ENCODE results near the gene NSDHL. TPM values are rescaled to one million over a fixed set of nuclear protein-coding genes. Genes with fewer than 3 reads are reported as not detected.

NSDHL gene
- total RNA-seq, 4 donors from 2014 or later = 13.2 to 77.2 (median 38.8) TPM

GRCh38 chrX:152899874-152900719 is 69.2 kb downstream of the NSDHL start:
- no peak for TF ChIP-seq POLR2A (IDR thresholded peaks at IDR 0.05)
- TF ChIP-seq, protein P1, sequence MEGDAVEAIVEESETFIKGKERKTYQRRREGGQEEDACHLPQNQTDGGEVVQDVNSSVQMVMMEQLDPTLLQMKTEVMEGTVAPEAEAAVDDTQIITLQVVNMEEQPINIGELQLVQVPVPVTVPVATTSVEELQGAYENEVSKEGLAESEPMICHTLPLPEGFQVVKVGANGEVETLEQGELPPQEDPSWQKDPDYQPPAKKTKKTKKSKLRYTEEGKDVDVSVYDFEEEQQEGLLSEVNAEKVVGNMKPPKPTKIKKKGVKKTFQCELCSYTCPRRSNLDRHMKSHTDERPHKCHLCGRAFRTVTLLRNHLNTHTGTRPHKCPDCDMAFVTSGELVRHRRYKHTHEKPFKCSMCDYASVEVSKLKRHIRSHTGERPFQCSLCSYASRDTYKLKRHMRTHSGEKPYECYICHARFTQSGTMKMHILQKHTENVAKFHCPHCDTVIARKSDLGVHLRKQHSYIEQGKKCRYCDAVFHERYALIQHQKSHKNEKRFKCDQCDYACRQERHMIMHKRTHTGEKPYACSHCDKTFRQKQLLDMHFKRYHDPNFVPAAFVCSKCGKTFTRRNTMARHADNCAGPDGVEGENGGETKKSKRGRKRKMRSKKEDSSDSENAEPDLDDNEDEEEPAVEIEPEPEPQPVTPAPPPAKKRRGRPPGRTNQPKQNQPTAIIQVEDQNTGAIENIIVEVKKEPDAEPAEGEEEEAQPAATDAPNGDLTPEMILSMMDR (IDR thresholded peaks at IDR 0.05) = no peak
- H3K9me3 ChIP-seq = no peaks in the 10 kb centered on the region
- no peaks in the 10 kb centered on the region for H3K36me3 ChIP-seq
- no peak overlapping the region for H3K4me3 ChIP-seq
- no peak for DNase-seq
- no peak overlapping the region for H3K27ac ChIP-seq
- H3K27me3 ChIP-seq = no peaks in the 10 kb centered on the region
- no peaks in the 10 kb centered on the region for H3K4me1 ChIP-seq

DNA sequence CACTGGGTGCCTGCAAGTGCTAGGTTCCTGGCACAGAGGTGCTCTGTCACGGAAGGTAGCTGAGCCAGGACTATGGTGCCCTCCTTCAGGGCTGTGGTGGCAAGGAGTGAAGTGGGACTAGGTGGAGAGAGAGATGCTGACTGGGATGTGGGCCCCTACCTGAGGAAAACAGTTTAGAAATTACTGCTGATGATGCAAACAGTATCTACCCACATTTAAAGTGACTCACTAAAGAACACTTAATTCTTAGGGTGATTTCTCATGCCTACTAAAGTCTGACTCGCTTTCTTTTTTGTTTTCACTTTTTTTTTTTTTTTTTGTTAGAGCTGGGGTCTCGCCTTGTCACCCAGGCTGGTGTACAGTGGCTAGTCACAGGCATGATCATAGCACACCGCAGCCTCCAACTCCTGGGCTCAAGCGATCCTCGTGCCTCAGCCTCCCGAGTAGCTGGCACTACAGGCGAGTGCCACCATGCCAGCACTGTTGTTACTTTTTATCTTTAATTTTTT is 70.1 kb downstream of the NSDHL start:
- TF ChIP-seq, protein P1 (IDR thresholded peaks at IDR 0.05) = no peak
- no peak for TF ChIP-seq POLR2A (IDR thresholded peaks at IDR 0.05)
- DNase-seq = no peak
- no peaks in the 10 kb centered on the region for H3K36me3 ChIP-seq
- H3K27ac ChIP-seq = no peak overlapping the region
- H3K4me1 ChIP-seq = no peaks in the 10 kb centered on the region
- H3K27me3 ChIP-seq = no peaks in the 10 kb centered on the region
- no peaks in the 10 kb centered on the region for H3K9me3 ChIP-seq
- no peak overlapping the region for H3K4me3 ChIP-seq

- no peak for DNase-seq
- Histone ChIP-seq H3K27ac (no peak overlapping the region), H3K27me3 (no peaks in the 10 kb centered on the region), H3K4me3 (no peak overlapping the region), H3K9me3 (no peaks in the 10 kb centered on the region), H3K4me1 (no peaks in the 10 kb centered on the region), H3K36me3 (no peaks in the 10 kb centered on the region)
- TF ChIP-seq, protein P1 (IDR thresholded peaks at IDR 0.05) = no peak
- TF ChIP-seq POLR2A (IDR thresholded peaks at IDR 0.05) = no peak
These were observed 71.1 kb downstream of the NSDHL start for GRCh38 chrX:152901816-152902501.

DNA sequence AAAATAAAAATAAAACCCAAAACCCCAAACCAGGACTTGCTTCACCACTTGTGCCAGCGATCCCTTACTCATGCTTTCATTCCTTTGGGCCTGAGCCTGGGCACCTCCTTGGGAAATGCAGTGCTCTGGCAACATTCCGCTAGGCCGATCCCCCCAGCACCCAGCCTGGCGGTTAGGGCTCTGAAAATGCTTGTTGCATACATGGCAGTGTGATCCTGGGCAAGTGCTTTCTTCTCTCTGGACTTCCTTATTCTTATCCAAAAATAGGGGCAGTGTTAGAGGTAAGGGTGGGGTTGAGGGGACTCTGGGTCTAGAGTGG is 71.6 kb downstream of the NSDHL start:
- Histone ChIP-seq H3K27ac (no peak overlapping the region), H3K9me3 (no peaks in the 10 kb centered on the region), H3K36me3 (no peaks in the 10 kb centered on the region), H3K4me1 (no peaks in the 10 kb centered on the region), H3K4me3 (no peak overlapping the region), H3K27me3 (no peaks in the 10 kb centered on the region)
- TF ChIP-seq, protein P1 (IDR thresholded peaks at IDR 0.05) = no peak
- TF ChIP-seq POLR2A (IDR thresholded peaks at IDR 0.05) = no peak
- no peak for DNase-seq

GRCh38 chrX:152903589-152903988 is 72.7 kb downstream of the NSDHL start:
- no peak overlapping the region for H3K27ac ChIP-seq
- H3K9me3 ChIP-seq = no peaks in the 10 kb centered on the region
- no peak for TF ChIP-seq POLR2A (IDR thresholded peaks at IDR 0.05)
- TF ChIP-seq, protein P1 (IDR thresholded peaks at IDR 0.05) = no peak
- H3K4me3 ChIP-seq = no peak overlapping the region
- DNase-seq = no peak
- no peaks in the 10 kb centered on the region for H3K27me3 ChIP-seq
- H3K4me1 ChIP-seq = no peaks in the 10 kb centered on the region
- no peaks in the 10 kb centered on the region for H3K36me3 ChIP-seq
